Loucy (cell line): Measurements from ENCODE around the gene AGAP9.
"Not testable (repeated sequence)": the region's sequence is repeated elsewhere in the genome, so short reads cannot be mapped to it uniquely, and the experiment has no call there.

ENCODE experiments used
- CTCF ChIP-seq: fragments of 200-600 bp; sonication (generic); conservative IDR thresholded peaks from 2 replicates; pipeline ENCODE4 v1.5.1; 2014; ENCODE audit warnings: mild to moderate bottlenecking, antibody characterized with exemption, low read length
- EZH2phosphoT487 ChIP-seq: fragments of 200-600 bp; IDR thresholded peaks from 2 replicates; pipeline ENCODE4 v1.6.1; 2018; ENCODE audit warnings: antibody characterized with exemption, mild to moderate bottlenecking, moderate library complexity, borderline replicate concordance

GRCh38 chr10:47482367-47482766 is 41.1 kb downstream of the AGAP9 start:
- TF ChIP-seq CTCF, EZH2phosphoT487: not testable (repeated sequence)
